Testis (tissue), 3 donors: ENCODE measurements around the gene RASL10A. TPM values are rescaled to one million over a fixed set of nuclear protein-coding genes. Genes with fewer than 3 reads are reported as not detected.

ENCODE experiments used
- DNase-seq: peaks from one replicate; pipeline ENCODE4 v3.0.0-alpha.2; 2019
- H3K27ac ChIP-seq, 2 donors: fragments of 200-600 bp; sonication (generic); one replicate each; pipeline ENCODE4 v1.5.1; 2019
- H3K27me3 ChIP-seq: fragments of 200-600 bp; sonication (generic); one replicate; pipeline ENCODE4 v1.5.1; 2019
- H3K36me3 ChIP-seq: fragments of 200-600 bp; sonication (generic); one replicate; pipeline ENCODE4 v1.5.1; 2017; ENCODE audit warnings: low read depth; ENCODE audit errors: missing control alignments
- H3K4me1 ChIP-seq: fragments of 200-600 bp; sonication (generic); one replicate; pipeline ENCODE4 v1.5.1; 2019
- H3K4me3 ChIP-seq, 2 donors: fragments of 200-600 bp; sonication (generic); one replicate each; pipeline ENCODE4 v1.5.1; 2017 to 2019
- H3K9me3 ChIP-seq: fragments of 200-600 bp; sonication (generic); one replicate; pipeline ENCODE4 v1.5.1; 2017
- POLR2A ChIP-seq: fragments of 450-650 bp; IDR thresholded peaks from one replicate; pipeline ENCODE4 v1.6.1; 2017; ENCODE audit warnings: antibody characterized with exemption, mild to moderate bottlenecking, moderate library complexity
- WGBS, 2 donors: methylation state at CpG; one replicate each; pipeline ENCODE4 v1.1.5; 2018; 5-methylcytosine and 5-hydroxymethylcytosine counted together
- intact Hi-C: fragments of 100-400 bp; cut with DNase I; formaldehyde crosslinking; loops from one replicate; pipeline ENCODE4 v1.15.1; 2023; ENCODE audit warnings: low total_unique reads
- polyA plus RNA-seq: library from polyadenylated mRNA; stranded (reverse); fragments of 350-450 nt; fragmentation: Illumina TruSeq; extraction: RNeasy Lipid Tissue Mini Kit (QIAGEN cat#74804); gene quantifications from one replicate; pipeline ENCODE4 v1.2.3, GENCODE V29; 2014; ENCODE audit warnings: low read depth, low replicate concordance; ENCODE audit not compliant: insufficient read depth
- total RNA-seq, 2 donors: library from RNA; depleted of rRNA; stranded (reverse); fragments of >200 nt; gene quantifications; one replicate each; pipeline ENCODE4 v1.2.3, GENCODE V29; 2016
- TF ChIP-seq, protein P1 (sequence below), 3 experiments: fragments of 450-650 bp in 2 of 3; fragments of 200-600 bp in 1 of 3; sonication (generic) in 1 of 3; IDR thresholded peaks; one replicate each; pipeline ENCODE4 v1.5.1; 2016 to 2019; ENCODE audit warnings: antibody characterized with exemption in 3 of 3, mild to moderate bottlenecking in 2 of 3, moderate library complexity in 1 of 3

Gene RASL10A
- total and polyA plus RNA-seq, 3 donors from 2014 or later = 2.2 to 10.4 (median 7.1) TPM

DNA sequence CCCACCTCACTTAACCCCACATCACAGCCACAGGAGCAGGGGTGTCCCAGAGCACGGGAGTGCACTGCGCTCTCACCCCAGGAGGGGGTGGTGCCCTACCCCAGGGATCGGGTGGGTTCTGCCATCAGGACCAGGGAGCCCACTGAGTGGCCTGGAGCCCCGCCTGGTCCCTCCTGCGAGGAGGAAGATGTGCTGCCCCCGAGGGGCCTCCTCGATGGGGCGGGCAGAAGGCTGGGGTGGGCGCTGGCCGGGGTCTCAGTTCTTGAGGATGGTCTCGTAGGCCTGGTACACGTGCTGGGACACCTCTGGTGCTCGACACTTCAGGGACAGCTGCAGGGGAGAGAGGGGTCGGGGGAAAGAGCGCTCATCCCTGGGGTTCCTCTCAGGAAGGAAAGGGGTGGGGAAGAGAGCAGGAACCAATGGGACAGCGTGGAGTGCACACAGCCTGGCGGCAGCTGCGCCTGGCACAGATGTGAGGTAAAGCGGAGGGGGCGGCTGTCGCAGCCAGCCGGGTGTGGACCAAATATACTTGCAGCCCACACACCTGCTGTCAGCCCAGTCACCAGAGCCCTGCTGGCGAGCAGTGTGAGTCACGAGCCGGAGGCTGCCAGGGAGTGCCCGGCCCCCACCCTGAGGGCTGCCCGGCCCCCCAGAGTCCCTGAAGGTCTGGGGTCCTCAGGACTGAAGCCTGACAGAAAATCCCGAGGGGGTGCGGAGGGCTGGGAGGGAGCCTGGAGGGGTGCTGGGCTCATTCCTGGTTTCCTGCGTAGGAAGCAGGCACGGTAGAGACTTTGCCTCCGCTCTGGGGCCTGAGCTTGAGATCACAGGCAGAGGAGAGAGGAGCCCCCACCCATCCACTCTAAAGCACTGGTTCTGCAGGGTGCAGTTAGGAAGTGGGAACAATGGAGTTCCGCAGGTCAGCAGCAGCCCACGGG is 13.3 kb upstream of the RASL10A start:
- no peaks in the 10 kb centered on the region for H3K27me3 ChIP-seq
- H3K27ac ChIP-seq = no peak overlapping the region
- H3K4me1 ChIP-seq = peaks cover 14% of the 10 kb centered on the region
- H3K36me3 ChIP-seq = no peaks in the 10 kb centered on the region
- intact Hi-C loops = no loop called here
- no peak for DNase-seq
- TF ChIP-seq, protein P1, sequence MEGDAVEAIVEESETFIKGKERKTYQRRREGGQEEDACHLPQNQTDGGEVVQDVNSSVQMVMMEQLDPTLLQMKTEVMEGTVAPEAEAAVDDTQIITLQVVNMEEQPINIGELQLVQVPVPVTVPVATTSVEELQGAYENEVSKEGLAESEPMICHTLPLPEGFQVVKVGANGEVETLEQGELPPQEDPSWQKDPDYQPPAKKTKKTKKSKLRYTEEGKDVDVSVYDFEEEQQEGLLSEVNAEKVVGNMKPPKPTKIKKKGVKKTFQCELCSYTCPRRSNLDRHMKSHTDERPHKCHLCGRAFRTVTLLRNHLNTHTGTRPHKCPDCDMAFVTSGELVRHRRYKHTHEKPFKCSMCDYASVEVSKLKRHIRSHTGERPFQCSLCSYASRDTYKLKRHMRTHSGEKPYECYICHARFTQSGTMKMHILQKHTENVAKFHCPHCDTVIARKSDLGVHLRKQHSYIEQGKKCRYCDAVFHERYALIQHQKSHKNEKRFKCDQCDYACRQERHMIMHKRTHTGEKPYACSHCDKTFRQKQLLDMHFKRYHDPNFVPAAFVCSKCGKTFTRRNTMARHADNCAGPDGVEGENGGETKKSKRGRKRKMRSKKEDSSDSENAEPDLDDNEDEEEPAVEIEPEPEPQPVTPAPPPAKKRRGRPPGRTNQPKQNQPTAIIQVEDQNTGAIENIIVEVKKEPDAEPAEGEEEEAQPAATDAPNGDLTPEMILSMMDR (IDR thresholded peaks at IDR 0.05) = no peak
- no peak for TF ChIP-seq POLR2A
- H3K9me3 ChIP-seq = no peaks in the 10 kb centered on the region
- 91 to 93% methylated on average over 25 to 34 of the region's 34 CpGs for WGBS, 2 donors
- H3K4me3 ChIP-seq = no peak overlapping the region

DNA sequence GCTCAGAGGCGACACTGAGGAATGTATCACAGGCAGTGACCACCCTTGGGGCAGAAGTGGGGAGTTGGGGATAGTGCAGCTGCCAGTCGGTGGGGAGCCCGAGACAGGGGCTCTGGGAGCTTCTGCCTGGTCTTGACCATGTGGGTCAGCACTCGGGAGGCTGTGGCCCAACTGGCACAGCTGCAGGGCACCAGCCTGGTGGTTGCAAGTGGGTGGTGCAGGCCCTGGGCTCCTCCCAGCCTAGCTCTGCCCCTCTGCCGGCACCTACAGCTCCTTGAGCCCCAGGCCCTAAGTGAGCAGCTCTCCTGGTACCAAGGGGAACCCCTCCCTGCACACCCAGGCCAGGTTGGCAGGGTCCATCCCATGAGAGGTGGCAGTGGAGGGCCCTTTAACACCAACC is 12.6 kb upstream of the RASL10A start:
- no peak for DNase-seq
- H3K27ac ChIP-seq = no peak overlapping the region
- no peaks in the 10 kb centered on the region for H3K9me3 ChIP-seq
- H3K4me3 ChIP-seq = no peak overlapping the region
- TF ChIP-seq, protein P1 (IDR thresholded peaks at IDR 0.05) = peak in 1 of 3 experiments; percentile 30
- no peak for TF ChIP-seq POLR2A
- H3K36me3 ChIP-seq = no peaks in the 10 kb centered on the region
- H3K27me3 ChIP-seq = no peaks in the 10 kb centered on the region
- intact Hi-C loops = no loop called here
- 81 to 100% methylated on average over 2 to 5 of the region's 5 CpGs for WGBS, 2 donors
- peaks cover 14% of the 10 kb centered on the region for H3K4me1 ChIP-seq

DNA sequence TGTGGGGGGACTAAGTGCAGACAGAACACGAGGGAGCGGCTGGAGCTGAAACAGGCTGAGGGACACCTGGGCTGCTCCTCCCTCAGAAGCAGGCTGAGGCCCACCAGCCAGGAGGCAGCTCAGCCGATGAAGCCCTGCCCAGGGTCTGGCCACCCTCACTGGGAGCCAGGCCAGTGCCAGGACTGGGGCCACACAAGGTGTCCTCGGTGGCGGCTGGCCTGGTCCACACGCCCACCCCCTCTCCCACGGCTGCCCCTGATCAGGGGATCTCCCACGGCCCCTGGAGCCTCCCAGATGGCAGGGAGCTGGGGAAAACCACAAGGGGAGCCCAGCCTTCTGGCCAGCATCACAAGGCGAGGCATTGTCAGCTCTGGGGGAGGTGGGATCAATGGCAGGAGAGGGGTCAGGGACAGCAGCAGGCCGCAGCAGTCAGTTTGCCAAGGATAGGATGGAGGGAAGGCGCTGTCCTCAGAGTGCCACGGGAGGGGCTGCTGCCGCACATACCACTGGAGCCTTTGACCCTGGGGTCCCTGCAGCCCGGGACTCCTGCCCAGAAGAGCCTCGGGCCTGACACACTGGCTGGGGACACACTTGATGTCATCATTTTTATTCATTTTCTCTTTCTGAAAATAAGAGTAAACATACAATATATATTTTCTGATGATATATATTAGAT is 11.7 kb upstream of the RASL10A start:
- no peak overlapping the region for H3K27ac ChIP-seq
- TF ChIP-seq POLR2A = no peak
- TF ChIP-seq, protein P1 (IDR thresholded peaks at IDR 0.05) = no peak
- H3K27me3 ChIP-seq = no peaks in the 10 kb centered on the region
- H3K4me1 ChIP-seq = peaks cover 14% of the 10 kb centered on the region
- H3K9me3 ChIP-seq = no peaks in the 10 kb centered on the region
- intact Hi-C loops = no loop called here
- no peaks in the 10 kb centered on the region for H3K36me3 ChIP-seq
- WGBS, 2 donors = 55 to 70% methylated on average over 9 to 15 of the region's 15 CpGs
- DNase-seq = peak; percentile 48
- no peak overlapping the region for H3K4me3 ChIP-seq

DNA sequence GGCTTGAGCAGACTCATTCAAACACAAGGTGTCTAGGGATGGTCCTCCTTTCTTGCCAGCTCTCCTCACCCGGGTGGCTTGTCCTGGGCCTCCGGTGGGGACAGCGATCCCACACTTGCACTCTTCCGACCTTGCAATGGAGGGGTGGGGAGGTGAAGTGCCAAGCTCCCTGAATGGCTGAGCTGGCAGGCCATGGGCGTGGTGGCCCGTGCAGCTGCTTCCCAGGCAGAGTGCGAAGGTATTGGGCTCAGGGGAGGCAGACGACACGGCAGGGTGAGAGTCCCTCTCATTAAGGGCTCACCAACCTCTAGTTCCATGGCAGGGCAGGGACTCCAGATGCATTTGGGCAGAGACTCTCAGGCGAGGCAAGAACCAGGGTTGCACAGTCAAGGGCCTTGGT is 11.0 kb upstream of the RASL10A start:
- TF ChIP-seq, protein P1 (IDR thresholded peaks at IDR 0.05) = no peak
- TF ChIP-seq POLR2A = no peak
- Histone ChIP-seq H3K4me1 (peaks cover 14% of the 10 kb centered on the region), H3K27me3 (no peaks in the 10 kb centered on the region), H3K4me3 (no peak overlapping the region), H3K36me3 (no peaks in the 10 kb centered on the region), H3K9me3 (no peaks in the 10 kb centered on the region), H3K27ac (no peak overlapping the region)
- no peak for DNase-seq
- intact Hi-C loops = no loop called here
- WGBS, 2 donors = 90 to 96% methylated on average over 8 to 10 of the region's 10 CpGs
